Measurements from ENCODE around the gene KASH5. TPM values are rescaled to one million over a fixed set of nuclear protein-coding genes. Genes with fewer than 3 reads are reported as not detected.

Gene KASH5
- total and polyA plus RNA-seq, 2 of the 13 experiments (the other 11 are each of a cell fraction or from before 2014, with no cell fraction given), result not detected

DNA sequence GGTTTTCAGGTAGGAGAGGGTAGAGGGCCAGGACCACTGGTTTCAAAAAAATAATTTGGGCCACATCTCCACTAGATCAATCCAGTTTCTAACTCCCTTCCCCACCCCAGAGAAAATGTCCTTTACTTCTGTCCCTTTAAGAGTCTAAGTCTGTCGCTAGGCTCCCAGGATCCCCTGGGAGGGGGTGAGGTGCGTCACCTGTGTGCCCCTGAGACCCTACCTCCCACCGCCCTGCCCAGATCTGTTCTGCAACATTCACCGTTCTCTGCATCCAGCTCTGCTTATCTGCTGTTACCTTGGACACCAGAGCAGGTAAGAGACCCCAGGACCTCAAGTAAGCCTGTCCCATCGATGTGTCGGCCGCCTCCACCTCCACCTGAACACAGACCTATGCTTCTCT lies 37.1 kb downstream of the KASH5 start, which contains the start of gene GFY:
Gene GFY (plus strand): TSS at position 211 of the 400 bp plus-strand sequence. CDS start 1,043 bp downstream, outside the sequence.
- TF ChIP-seq TAF15 (IDR thresholded peaks at IDR 0.05; ENCODE audit: low read depth, low read length, poor library complexity, severe bottlenecking) (no peak), PRPF4 (IDR thresholded peaks at IDR 0.05; ENCODE audit: low read depth, low read length, poor library complexity, severe bottlenecking) (no peak), AKAP8 (CRISPR knock-in tag; IDR thresholded peaks at IDR 0.05) (no peak), ZNF12 (CRISPR knock-in tag; IDR thresholded peaks at IDR 0.05) (no peak), MTA1 (CRISPR knock-in tag; IDR thresholded peaks at IDR 0.05; ENCODE audit: borderline replicate concordance) (no peak), ZNF703 (CRISPR knock-in tag; IDR thresholded peaks at IDR 0.05; ENCODE audit: borderline replicate concordance) (no peak), ESRRA (CRISPR knock-in tag; IDR thresholded peaks at IDR 0.05; ENCODE audit: low read depth) (no peak), IKZF1 (IDR thresholded peaks at IDR 0.05) (no peak), MZF1 (CRISPR knock-in tag; IDR thresholded peaks at IDR 0.05; ENCODE audit: borderline replicate concordance) (no peak), ZNF136 (CRISPR knock-in tag; IDR thresholded peaks at IDR 0.05; ENCODE audit: low read depth) (no peak), SIN3B (IDR thresholded peaks at IDR 0.05; ENCODE audit: low read length) (no peak), PATZ1 (CRISPR knock-in tag; IDR thresholded peaks at IDR 0.05) (no peak), PHF8 (CRISPR knock-in tag; IDR thresholded peaks at IDR 0.05) (no peak)
- TF ChIP-seq, protein P1, sequence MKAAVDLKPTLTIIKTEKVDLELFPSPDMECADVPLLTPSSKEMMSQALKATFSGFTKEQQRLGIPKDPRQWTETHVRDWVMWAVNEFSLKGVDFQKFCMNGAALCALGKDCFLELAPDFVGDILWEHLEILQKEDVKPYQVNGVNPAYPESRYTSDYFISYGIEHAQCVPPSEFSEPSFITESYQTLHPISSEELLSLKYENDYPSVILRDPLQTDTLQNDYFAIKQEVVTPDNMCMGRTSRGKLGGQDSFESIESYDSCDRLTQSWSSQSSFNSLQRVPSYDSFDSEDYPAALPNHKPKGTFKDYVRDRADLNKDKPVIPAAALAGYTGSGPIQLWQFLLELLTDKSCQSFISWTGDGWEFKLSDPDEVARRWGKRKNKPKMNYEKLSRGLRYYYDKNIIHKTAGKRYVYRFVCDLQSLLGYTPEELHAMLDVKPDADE (CRISPR knock-in tag; IDR thresholded peaks at IDR 0.05), result no peak
- TF ChIP-seq, protein P2, sequence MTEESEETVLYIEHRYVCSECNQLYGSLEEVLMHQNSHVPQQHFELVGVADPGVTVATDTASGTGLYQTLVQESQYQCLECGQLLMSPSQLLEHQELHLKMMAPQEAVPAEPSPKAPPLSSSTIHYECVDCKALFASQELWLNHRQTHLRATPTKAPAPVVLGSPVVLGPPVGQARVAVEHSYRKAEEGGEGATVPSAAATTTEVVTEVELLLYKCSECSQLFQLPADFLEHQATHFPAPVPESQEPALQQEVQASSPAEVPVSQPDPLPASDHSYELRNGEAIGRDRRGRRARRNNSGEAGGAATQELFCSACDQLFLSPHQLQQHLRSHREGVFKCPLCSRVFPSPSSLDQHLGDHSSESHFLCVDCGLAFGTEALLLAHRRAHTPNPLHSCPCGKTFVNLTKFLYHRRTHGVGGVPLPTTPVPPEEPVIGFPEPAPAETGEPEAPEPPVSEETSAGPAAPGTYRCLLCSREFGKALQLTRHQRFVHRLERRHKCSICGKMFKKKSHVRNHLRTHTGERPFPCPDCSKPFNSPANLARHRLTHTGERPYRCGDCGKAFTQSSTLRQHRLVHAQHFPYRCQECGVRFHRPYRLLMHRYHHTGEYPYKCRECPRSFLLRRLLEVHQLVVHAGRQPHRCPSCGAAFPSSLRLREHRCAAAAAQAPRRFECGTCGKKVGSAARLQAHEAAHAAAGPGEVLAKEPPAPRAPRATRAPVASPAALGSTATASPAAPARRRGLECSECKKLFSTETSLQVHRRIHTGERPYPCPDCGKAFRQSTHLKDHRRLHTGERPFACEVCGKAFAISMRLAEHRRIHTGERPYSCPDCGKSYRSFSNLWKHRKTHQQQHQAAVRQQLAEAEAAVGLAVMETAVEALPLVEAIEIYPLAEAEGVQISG (CRISPR knock-in tag; IDR thresholded peaks at IDR 0.05), result no peak
- TF ChIP-seq, protein P3, sequence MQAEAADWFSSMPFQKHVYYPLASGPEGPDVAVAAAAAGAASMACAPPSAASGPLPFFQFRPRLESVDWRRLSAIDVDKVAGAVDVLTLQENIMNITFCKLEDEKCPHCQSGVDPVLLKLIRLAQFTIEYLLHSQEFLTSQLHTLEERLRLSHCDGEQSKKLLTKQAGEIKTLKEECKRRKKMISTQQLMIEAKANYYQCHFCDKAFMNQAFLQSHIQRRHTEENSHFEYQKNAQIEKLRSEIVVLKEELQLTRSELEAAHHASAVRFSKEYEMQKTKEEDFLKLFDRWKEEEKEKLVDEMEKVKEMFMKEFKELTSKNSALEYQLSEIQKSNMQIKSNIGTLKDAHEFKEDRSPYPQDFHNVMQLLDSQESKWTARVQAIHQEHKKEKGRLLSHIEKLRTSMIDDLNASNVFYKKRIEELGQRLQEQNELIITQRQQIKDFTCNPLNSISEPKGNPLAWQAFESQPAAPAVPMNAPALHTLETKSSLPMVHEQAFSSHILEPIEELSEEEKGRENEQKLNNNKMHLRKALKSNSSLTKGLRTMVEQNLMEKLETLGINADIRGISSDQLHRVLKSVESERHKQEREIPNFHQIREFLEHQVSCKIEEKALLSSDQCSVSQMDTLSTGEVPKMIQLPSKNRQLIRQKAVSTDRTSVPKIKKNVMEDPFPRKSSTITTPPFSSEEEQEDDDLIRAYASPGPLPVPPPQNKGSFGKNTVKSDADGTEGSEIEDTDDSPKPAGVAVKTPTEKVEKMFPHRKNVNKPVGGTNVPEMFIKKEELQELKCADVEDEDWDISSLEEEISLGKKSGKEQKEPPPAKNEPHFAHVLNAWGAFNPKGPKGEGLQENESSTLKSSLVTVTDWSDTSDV (CRISPR knock-in tag; IDR thresholded peaks at IDR 0.05), result no peak
- no peak for DNase-seq (ENCODE audit: low spot score)
- no peak within 1 kb of the TSS for H3K9ac ChIP-seq (ENCODE audit: insufficient read depth, low read depth, low read length)
- H3K27me3 ChIP-seq (ENCODE audit: control insufficient read depth in 1 of 2, insufficient read depth in 2 of 2, low read length in 2 of 2), result peaks cover 12 to 89% of the 10 kb centered on the region in 2 experiments
- no peak for ATAC-seq
- WGBS (ENCODE audit: low lambda C conversion rate), result 30% methylated on average over 7 of the region's 7 CpGs
- in situ Hi-C loops (cut with HindIII; ENCODE audit: extremely low pct_ligation_motif_present, low pct_unique_long_range_greater_than_20kb), result loop anchor here (5.0 kb wide), 1 partner anchor 33 kb away; no protein-coding TSS in a partner anchor
- H3K4me3 ChIP-seq (replicated peaks in 1 of 3; ENCODE audit: insufficient read depth in 1 of 3, low read depth in 2 of 3, low read length in 3 of 3), result no peak within 1 kb of the TSS
- POLR2A ChIA-PET, result no interaction called here
- BruUV-seq (replicated peaks), result no TSS peak
- no peaks in the 10 kb centered on the region for H3K79me2 ChIP-seq (ENCODE audit: insufficient read depth, low read length)
- no peaks in the 10 kb centered on the region for H3K36me3 ChIP-seq (replicated peaks in 1 of 2; ENCODE audit: control insufficient read depth in 1 of 2, insufficient read depth in 2 of 2, low read length in 2 of 2)
- no peaks in the 10 kb centered on the region for H4K20me1 ChIP-seq (ENCODE audit: insufficient read depth, low read length)
- intact Hi-C loops (cut with micrococcal nuclease; ENCODE audit: unreplicated experiment), result loop anchor here (5.0 kb wide), 1 partner anchor 33 kb away; no protein-coding TSS in a partner anchor
- CTCF ChIA-PET (ENCODE audit: low intra/inter-chr PET ratio, low total read pairs), result no interaction called here
- peaks cover 16% of the 10 kb centered on the region for H3K4me1 ChIP-seq (ENCODE audit: insufficient read depth, low read length)
- H3K9me3 ChIP-seq (ENCODE audit: low read length), result no peaks in the 10 kb centered on the region
- H3K4me2 ChIP-seq (ENCODE audit: low read depth, low read length), result no peak within 1 kb of the TSS
- no peak for FAIRE-seq
- H2AFZ ChIP-seq (ENCODE audit: low read length), result no peak within 1 kb of the TSS
- no peak within 1 kb of the TSS for H3K27ac ChIP-seq (ENCODE audit: extremely low read length, insufficient read depth, low read length)

Measured in HepG2 (cell line).